K562 (cell line): ENCODE results near the gene ARPC1A. TPM values are rescaled to one million over a fixed set of nuclear protein-coding genes. Genes with fewer than 3 reads are reported as not detected.
A peak's percentile ranks its signal among the peaks of the same experiment; 100 is the strongest.

Experiments
- ATAC-seq: fragments of 200-7000 bp; cut with Tn5 transposase; 3 replicates; pipeline ENCODE4 v1.9.1; 2020; ENCODE audit warnings: moderate library complexity
- BruUV-seq: library from RNA; stranded (reverse); fragments of 400-500 nt; replicated peaks from 2 replicates; lab custom pipeline; 2021; lab: Mats Ljungman, UMichigan
- CTCF ChIA-PET: fragments of 300-600 bp; formaldehyde crosslinking; extraction: SDS; loops from one replicate; lab custom pipeline; 2021; ENCODE audit warnings: low intra/inter-chr PET ratio; lab: Yijun Ruan, JAX
- POLR2A ChIA-PET: fragments of 300-600, 350-650 bp; sonication (Branson Sonifier 250); formaldehyde crosslinking; extraction: SDS; loops from one replicate; lab custom pipeline; 2021; ENCODE audit warnings: antibody characterized with exemption, inconsistent platforms; lab: Yijun Ruan, JAX
- DNase-seq, 4 experiments: peaks; one replicate each; pipeline versions ENCODE4 v3.0.0 to v3.0.0-alpha.2; 2011 to 2018; ENCODE audit warnings: low spot score in 3 of 4, mixed read lengths in 3 of 4; ENCODE audit errors: extremely low read depth in 1 of 4
- FAIRE-seq: peaks from 2 replicates; lab custom pipeline; 2011; peaks lifted over from hg19 to GRCh38; lab: Jason Lieb, UNC
- H2AFZ ChIP-seq: 2 replicates; pipeline ENCODE4 v1.6.0; 2011; ENCODE audit warnings: low read depth, low read length, control low read depth, inconsistent platforms
- H3K27ac ChIP-seq: fragments of 200-600 bp; 3 replicates; pipeline ENCODE4 v1.8.0; 2011; ENCODE audit warnings: low read depth, mild to moderate bottlenecking, control low read depth, inconsistent platforms, low read length, moderate library complexity, mixed read lengths; ENCODE audit errors: extremely low read depth
- H3K27me3 ChIP-seq, 2 experiments: fragments of 300-600 bp in 1 of 2; 2 replicates in 1 of 2; 3 replicates in 1 of 2; pipeline versions ENCODE4 v1.6.0 to v1.8.0; 2011; ENCODE audit warnings: inconsistent platforms in 2 of 2, low read length in 2 of 2, mild to moderate bottlenecking in 1 of 2, mixed read lengths in 1 of 2, moderate library complexity in 1 of 2; ENCODE audit not compliant: control insufficient read depth in 2 of 2, insufficient read depth in 2 of 2
- H3K36me3 ChIP-seq: fragments of 300-600 bp; 3 replicates; pipeline ENCODE4 v1.8.0; 2011; ENCODE audit warnings: mild to moderate bottlenecking, low read length, inconsistent platforms; ENCODE audit not compliant: control insufficient read depth, insufficient read depth
- H3K4me1 ChIP-seq, 2 experiments: fragments of 200-600 bp in 1 of 2; replicated peaks in 1 of 2; 2 replicates in 1 of 2; 3 replicates in 1 of 2; pipeline versions ENCODE4 v1.5.1 to v1.8.0; 2011; ENCODE audit warnings: inconsistent platforms in 2 of 2, low read length in 2 of 2, mild to moderate bottlenecking in 1 of 2, mixed read lengths in 1 of 2, moderate library complexity in 1 of 2; ENCODE audit not compliant: control insufficient read depth in 2 of 2, insufficient read depth in 2 of 2
- H3K4me2 ChIP-seq: 2 replicates; pipeline ENCODE4 v1.6.1; 2011; ENCODE audit warnings: low read length, control low read depth, inconsistent platforms, mixed read lengths; ENCODE audit not compliant: insufficient read depth
- H3K4me3 ChIP-seq: fragments of 200-600 bp; sonication (generic), shearing (Covaris generic); 2 replicates; pipeline ENCODE4 v1.5.1; 2016; ENCODE audit warnings: control low read depth, inconsistent platforms
- H3K79me2 ChIP-seq: fragments of 200-600 bp; 3 replicates; pipeline ENCODE4 v1.8.0; 2011; ENCODE audit warnings: low read length, inconsistent platforms; ENCODE audit not compliant: control insufficient read depth, insufficient read depth
- H3K9ac ChIP-seq, 2 experiments: 2 replicates each; pipeline versions ENCODE4 v1.6.0 to v1.6.1; 2011; ENCODE audit warnings: low read depth in 2 of 2, low read length in 2 of 2, control low read depth in 1 of 2, inconsistent platforms in 1 of 2, mild to moderate bottlenecking in 1 of 2, mixed read lengths in 1 of 2; ENCODE audit not compliant: insufficient read depth in 1 of 2
- H3K9me1 ChIP-seq: one replicate; pipeline ENCODE4 v1.6.0; 2011; ENCODE audit warnings: inconsistent platforms, mild to moderate bottlenecking, low read length, moderate library complexity; ENCODE audit not compliant: control insufficient read depth, insufficient read depth
- H3K9me3 ChIP-seq: replicated peaks from 2 replicates; pipeline ENCODE4 v1.5.1; 2011; ENCODE audit warnings: low read depth, low read length, inconsistent platforms; ENCODE audit not compliant: control insufficient read depth, insufficient read depth
- H4K20me1 ChIP-seq: replicated peaks from 2 replicates; pipeline ENCODE4 v1.6.1; 2011; ENCODE audit warnings: low read length, inconsistent platforms, mixed read lengths; ENCODE audit not compliant: control insufficient read depth, insufficient read depth
- ARID2 ChIP-seq: fragments of 450-650 bp; IDR thresholded peaks from 2 replicates; pipeline ENCODE4 v1.6.1; 2017; ENCODE audit warnings: antibody characterized with exemption, mild to moderate bottlenecking
- HCFC1 ChIP-seq: IDR thresholded peaks from 2 replicates; pipeline ENCODE4 v1.6.1; 2012; ENCODE audit warnings: low read depth, low read length, improper control_type of control experiment
- PTTG1 ChIP-seq: fragments of 450-650 bp; IDR thresholded peaks from 2 replicates; pipeline ENCODE4 v1.6.1; 2016; ENCODE audit warnings: low read depth, mild to moderate bottlenecking, missing genetic modification characterization, missing compliant biosample characterization
- SETDB1 ChIP-seq: IDR thresholded peaks from one replicate; pipeline ENCODE4 v1.6.1; 2012; ENCODE audit warnings: low read length, control low read depth, inconsistent platforms
- SP2 ChIP-seq: IDR thresholded peaks from 2 replicates; pipeline ENCODE4 v1.6.1; 2011; ENCODE audit warnings: mild to moderate bottlenecking, low read depth, low read length, moderate library complexity; ENCODE audit not compliant: poor library complexity, severe bottlenecking; ENCODE audit errors: extremely low read depth
- ZBED1 ChIP-seq: IDR thresholded peaks from 2 replicates; pipeline ENCODE4 v1.6.1; 2014
- ZNF232 ChIP-seq: sonication (generic); formaldehyde crosslinking; IDR thresholded peaks from 2 replicates; pipeline ENCODE4 v1.8.0; 2022; ENCODE audit warnings: mild to moderate bottlenecking, missing genetic modification reagents
- ZNF507 ChIP-seq: conservative IDR thresholded peaks from 2 replicates; pipeline ENCODE4 v1.6.1; 2017; ENCODE audit warnings: missing genetic modification characterization, missing compliant biosample characterization
- WGBS: fragments of 100-300 bp; shearing (Covaris generic); methylation state at CpG from one replicate; pipeline ENCODE4 v1.1.6; 2016; ENCODE audit warnings: low coverage, mixed read lengths; ENCODE audit not compliant: insufficient coverage; ENCODE audit errors: missing lambda C conversion rate; 5-methylcytosine and 5-hydroxymethylcytosine counted together
- in situ Hi-C: fragments of 300-500 bp; cut with MboI; formaldehyde crosslinking; loops from 4 replicates; pipeline ENCODE4 v1.15.0; 2018; ENCODE audit warnings: inconsistent platforms, mixed read lengths
- intact Hi-C: fragments of 100-400 bp; cut with micrococcal nuclease; formaldehyde crosslinking; loops from 2 replicates; pipeline ENCODE4 v1.14.2; 2022
- polyA plus RNA-seq, 8 experiments: library from polyadenylated mRNA; depleted of rRNA in 4 of 8; stranded (reverse) in 5 of 8; unstranded in 3 of 8; fragments of >200 nt; fragmentation: Nextera tagmentation in 2 of 8; fragmentation: Illumina TruSeq in 1 of 8; extraction: Ambion mirVana in 2 of 8; extraction: Trizol in 1 of 8; gene quantifications; 2 replicates each; pipeline versions ENCODE4 v1.2.1 to v1.2.3, GENCODE V29; 2011 to 2014; ENCODE audit warnings: inconsistent platforms in 1 of 8, missing spikeins in 1 of 8
- total RNA-seq, 7 experiments: library from RNA; depleted of rRNA in 6 of 7; stranded (reverse); fragments of >200 nt in 6 of 7; fragmentation: Illumina TruSeq in 2 of 7; extraction: Trizol in 2 of 7; gene quantifications; 2 replicates each; pipeline versions ENCODE4 v1.2.1 to v1.2.3, GENCODE V29; 2011 to 2021; ENCODE audit warnings: low replicate concordance in 1 of 7
- TF ChIP-seq, protein P1 (sequence below): sonication (generic); formaldehyde crosslinking; IDR thresholded peaks from 2 replicates; pipeline ENCODE4 v1.8.0; 2022; ENCODE audit warnings: mild to moderate bottlenecking, missing genetic modification reagents
- TF ChIP-seq, protein P2 (sequence below): fragments of 250-450 bp; sonication (Bioruptor Pico); IDR thresholded peaks from 2 replicates; pipeline ENCODE4 v1.9.0; 2021; ENCODE audit warnings: mild to moderate bottlenecking
- TF ChIP-seq, protein P3 (sequence below): IDR thresholded peaks from 2 replicates; pipeline ENCODE4 v1.6.1; 2011; ENCODE audit not compliant: insufficient read length; ENCODE audit errors: extremely low read depth

Gene ARPC1A
- total and polyA plus RNA-seq, 9 of the 15 experiments (the other 6 are each of a cell fraction or from before 2014, with no cell fraction given): 39.5 to 151 (median 86.1) TPM

DNA sequence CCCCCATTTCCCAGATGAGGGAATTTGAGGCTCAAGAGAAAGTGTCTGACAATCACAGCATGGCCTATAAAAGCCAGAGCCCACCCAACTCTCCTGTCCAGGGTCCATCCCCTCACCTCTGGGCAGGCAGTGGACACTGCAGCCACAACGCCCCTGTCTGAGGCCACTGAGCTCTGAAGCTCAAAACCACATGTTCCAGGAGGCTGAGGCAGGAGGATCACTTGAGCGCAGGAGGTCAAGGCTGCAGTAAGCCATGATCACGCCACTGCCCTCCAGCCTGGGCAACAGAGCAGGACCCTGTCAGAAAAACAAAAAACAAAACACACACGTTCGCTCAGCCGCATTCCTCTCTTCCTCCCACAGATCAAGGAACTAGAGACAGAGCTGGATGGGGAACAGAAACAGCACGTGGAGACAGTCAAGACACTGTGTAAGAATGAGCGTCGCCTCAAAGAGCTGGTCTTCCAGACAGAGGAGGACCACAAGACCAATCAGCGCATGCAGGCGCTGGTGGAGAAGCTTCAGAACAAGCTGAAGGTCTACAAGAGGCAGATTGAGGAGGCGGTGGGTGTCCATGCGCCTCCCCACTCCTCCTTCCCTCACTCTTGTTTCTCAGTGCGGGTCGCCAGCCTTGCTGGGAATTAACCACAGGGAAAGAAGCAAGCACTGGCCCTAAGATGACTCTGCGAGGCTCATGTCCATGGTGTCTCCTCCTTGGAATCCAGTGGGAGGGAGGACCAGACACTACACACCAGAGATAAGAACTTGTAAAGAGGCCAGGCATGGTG lies 20.0 kb upstream of the ARPC1A start:
- TF ChIP-seq, protein P1, sequence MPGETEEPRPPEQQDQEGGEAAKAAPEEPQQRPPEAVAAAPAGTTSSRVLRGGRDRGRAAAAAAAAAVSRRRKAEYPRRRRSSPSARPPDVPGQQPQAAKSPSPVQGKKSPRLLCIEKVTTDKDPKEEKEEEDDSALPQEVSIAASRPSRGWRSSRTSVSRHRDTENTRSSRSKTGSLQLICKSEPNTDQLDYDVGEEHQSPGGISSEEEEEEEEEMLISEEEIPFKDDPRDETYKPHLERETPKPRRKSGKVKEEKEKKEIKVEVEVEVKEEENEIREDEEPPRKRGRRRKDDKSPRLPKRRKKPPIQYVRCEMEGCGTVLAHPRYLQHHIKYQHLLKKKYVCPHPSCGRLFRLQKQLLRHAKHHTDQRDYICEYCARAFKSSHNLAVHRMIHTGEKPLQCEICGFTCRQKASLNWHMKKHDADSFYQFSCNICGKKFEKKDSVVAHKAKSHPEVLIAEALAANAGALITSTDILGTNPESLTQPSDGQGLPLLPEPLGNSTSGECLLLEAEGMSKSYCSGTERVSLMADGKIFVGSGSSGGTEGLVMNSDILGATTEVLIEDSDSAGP (CRISPR knock-in tag): no peak
- TF ChIP-seq ZNF507 (tag): no peak
- no peak for TF ChIP-seq ARID2
- TF ChIP-seq, protein P2, sequence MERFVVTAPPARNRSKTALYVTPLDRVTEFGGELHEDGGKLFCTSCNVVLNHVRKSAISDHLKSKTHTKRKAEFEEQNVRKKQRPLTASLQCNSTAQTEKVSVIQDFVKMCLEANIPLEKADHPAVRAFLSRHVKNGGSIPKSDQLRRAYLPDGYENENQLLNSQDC (CRISPR knock-in tag): no peak
- TF ChIP-seq PTTG1 (tag): no peak
- TF ChIP-seq, protein P3, sequence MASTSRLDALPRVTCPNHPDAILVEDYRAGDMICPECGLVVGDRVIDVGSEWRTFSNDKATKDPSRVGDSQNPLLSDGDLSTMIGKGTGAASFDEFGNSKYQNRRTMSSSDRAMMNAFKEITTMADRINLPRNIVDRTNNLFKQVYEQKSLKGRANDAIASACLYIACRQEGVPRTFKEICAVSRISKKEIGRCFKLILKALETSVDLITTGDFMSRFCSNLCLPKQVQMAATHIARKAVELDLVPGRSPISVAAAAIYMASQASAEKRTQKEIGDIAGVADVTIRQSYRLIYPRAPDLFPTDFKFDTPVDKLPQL: no peak
- TF ChIP-seq SETDB1: no peak
- TF ChIP-seq HCFC1: no peak
- TF ChIP-seq ZBED1: no peak
- TF ChIP-seq ZNF232: no peak
- TF ChIP-seq SP2: no peak
- intact Hi-C loops (no loop called here), in situ Hi-C loops (no loop called here)
- Histone ChIP-seq H3K36me3 (no peaks in the 10 kb centered on the region), H3K27ac (no peak overlapping the region), H3K27me3 (peaks cover 31 to 58% of the 10 kb centered on the region in 2 experiments; a peak in 4 of 5 replicates), H3K9me3 (no peaks in the 10 kb centered on the region; the same call in 1 of the 2 replicates), H2AFZ (peak overlapping the region; percentile 38), H3K4me3 (no peak overlapping the region), H4K20me1 (peaks cover 5% of the 10 kb centered on the region; the same call in 1 of the 2 replicates), H3K4me2 (no peak overlapping the region), H3K79me2 (no peaks in the 10 kb centered on the region), H3K9ac (no peak overlapping the region), H3K4me1 (peaks cover 0 to 9% of the 10 kb centered on the region in 2 experiments; a peak in 1 of 5 replicates), H3K9me1 (no peaks in the 10 kb centered on the region)
- ATAC-seq: peak; percentile 28; the same call in 2 of the 3 replicates
- CTCF ChIA-PET: no interaction called here
- no peak for DNase-seq
- POLR2A ChIA-PET: interaction anchor here (0.5 to 1.1 kb wide), 5 partner anchors 10 to 23 kb away, joined by 3 to 5 read pairs (median 3); no protein-coding TSS in a partner anchor
- WGBS: 3% methylated on average over 16 of the region's 16 CpGs
- BruUV-seq: no TSS peak
- FAIRE-seq: no peak
